ENCODE data around the gene PLXNA3. TPM values are rescaled to one million over a fixed set of nuclear protein-coding genes. Genes with fewer than 3 reads are reported as not detected.
A peak's percentile ranks its signal among the peaks of the same experiment; 100 is the strongest.

Gene PLXNA3
- total and polyA plus RNA-seq, 7 donors, result 1.7 to 6.5 (median 3.3) TPM

DNA sequence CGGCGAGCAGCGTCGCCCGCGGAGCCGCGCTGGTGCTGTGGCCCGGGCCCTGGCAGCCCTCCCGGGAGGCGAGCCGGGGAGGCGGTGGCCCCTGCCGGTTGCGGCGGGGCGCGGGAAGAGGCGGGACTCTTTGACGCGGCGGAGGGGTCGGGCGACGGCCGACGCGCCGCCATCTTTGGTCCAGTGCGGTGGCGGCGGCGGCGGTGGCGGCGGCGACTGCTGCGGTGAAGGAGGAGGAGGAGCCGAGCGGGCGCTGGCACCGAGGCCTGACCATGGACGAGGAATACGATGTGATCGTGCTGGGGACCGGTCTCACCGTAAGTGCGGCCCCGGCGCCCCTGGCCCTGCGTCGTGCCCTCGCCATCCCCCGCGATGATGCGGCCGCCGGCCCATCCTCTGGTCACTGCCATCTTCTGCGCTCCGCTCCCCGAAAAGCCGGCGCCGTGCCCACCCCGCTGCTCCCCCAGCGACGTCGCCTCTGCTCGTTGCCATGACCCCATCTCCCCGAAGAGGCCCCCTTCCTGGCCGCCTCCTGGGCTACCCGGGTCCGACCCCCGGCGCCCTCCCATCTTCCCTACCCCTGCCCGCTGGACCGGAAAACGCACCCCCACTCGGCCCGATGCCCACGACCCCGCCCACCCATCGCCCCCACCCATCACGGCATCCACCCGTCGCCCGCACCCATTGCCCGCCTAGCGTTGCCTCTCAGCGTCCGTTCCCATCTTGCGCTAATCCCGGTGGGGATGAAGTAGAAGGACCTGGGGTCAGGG lies 20.9 kb upstream of the PLXNA3 start, which contains the start of gene GDI1:
TSS of gene GDI1 (plus strand) at position 172 of the 770 bp plus-strand sequence. CDS start at position 273, 101 bp downstream.
- 0 to 29% (median 1%) methylated on average over 4 to 67 of the region's 93 CpGs for WGBS, 3 donors

DNA sequence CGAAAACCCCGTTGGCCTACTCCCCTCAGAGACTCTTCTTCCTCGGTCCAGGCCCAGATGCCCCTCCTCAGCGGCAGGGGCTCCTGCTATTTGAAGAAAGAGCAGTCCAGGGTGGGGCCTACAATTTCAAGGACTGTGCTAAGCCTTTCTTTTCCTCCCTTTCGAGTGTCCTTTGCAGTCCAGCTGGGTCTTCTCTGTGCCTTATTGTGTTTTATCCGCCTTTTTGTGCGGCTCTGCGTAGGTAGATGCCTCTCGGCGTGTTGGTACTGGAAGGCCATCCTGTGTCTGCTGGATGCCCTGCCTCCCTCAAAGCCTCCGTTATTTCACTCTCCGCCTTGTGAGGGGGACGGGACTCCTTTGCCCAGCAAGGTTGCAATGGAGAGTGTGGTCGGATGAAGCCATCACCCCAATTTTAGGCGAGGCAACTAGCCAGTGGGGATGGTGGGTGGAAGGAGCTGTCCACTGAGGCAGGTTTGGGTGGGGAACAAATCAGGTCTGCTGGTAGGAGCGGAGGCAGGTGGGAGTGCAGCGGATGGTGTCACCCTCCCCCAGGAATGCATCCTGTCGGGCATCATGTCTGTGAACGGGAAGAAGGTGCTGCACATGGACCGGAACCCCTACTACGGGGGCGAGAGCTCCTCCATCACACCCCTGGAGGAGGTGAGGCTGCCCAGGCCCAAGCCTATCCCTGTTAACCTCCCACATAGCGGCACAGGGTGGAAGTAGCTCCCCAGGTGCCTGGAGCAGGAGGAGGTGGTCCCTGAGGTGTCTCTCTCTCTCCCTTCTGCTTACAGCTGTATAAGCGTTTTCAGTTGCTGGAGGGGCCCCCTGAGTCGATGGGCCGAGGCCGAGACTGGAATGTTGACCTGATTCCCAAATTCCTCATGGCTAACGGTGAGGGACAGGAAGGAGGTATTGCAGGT lies 19.8 kb upstream of the PLXNA3 start:
- no peaks in the 10 kb centered on the region for H3K27me3 ChIP-seq (ENCODE audit: insufficient read depth in 3 of 3, low read length in 2 of 3)
- H3K4me1 ChIP-seq, result no peaks in the 10 kb centered on the region
- H3K4me3 ChIP-seq, result peak overlapping the region; percentile 79
- ATAC-seq, result no peak
- H3K27ac ChIP-seq, result no peak overlapping the region
- H3K36me3 ChIP-seq (ENCODE audit: insufficient read depth in 1 of 2, low read depth in 1 of 2), result peaks cover 2 to 32% of the 10 kb centered on the region in 2 donors
- TF ChIP-seq, protein P1, sequence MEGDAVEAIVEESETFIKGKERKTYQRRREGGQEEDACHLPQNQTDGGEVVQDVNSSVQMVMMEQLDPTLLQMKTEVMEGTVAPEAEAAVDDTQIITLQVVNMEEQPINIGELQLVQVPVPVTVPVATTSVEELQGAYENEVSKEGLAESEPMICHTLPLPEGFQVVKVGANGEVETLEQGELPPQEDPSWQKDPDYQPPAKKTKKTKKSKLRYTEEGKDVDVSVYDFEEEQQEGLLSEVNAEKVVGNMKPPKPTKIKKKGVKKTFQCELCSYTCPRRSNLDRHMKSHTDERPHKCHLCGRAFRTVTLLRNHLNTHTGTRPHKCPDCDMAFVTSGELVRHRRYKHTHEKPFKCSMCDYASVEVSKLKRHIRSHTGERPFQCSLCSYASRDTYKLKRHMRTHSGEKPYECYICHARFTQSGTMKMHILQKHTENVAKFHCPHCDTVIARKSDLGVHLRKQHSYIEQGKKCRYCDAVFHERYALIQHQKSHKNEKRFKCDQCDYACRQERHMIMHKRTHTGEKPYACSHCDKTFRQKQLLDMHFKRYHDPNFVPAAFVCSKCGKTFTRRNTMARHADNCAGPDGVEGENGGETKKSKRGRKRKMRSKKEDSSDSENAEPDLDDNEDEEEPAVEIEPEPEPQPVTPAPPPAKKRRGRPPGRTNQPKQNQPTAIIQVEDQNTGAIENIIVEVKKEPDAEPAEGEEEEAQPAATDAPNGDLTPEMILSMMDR (IDR thresholded peaks at IDR 0.05), result no peak
- DNase-seq, result no peak
- no peaks in the 10 kb centered on the region for H3K9me3 ChIP-seq
- WGBS, 3 donors, result 32 to 55% (median 33%) methylated on average over 20 to 28 of the region's 28 CpGs
- intact Hi-C loops (cut with DNase I), result no loop called here

More for the DNA sequence above, 20.9 kb upstream of the PLXNA3 start, which contains the start of gene GDI1:
- no peaks in the 10 kb centered on the region for H3K4me1 ChIP-seq
- ATAC-seq, result peak; percentile 53 to 85 (median 71)
- peak; percentile 67 to 84 for DNase-seq
- TF ChIP-seq, protein P1 (IDR thresholded peaks at IDR 0.05), result no peak
- peak within 1 kb of the TSS; percentile 79 for H3K4me3 ChIP-seq
- H3K27me3 ChIP-seq (ENCODE audit: insufficient read depth in 3 of 3, low read length in 2 of 3), result no peaks in the 10 kb centered on the region
- H3K27ac ChIP-seq, result peak within 1 kb of the TSS; percentile 84
- no peaks in the 10 kb centered on the region for H3K9me3 ChIP-seq
- peaks cover 2 to 33% of the 10 kb centered on the region in 2 donors for H3K36me3 ChIP-seq (ENCODE audit: insufficient read depth in 1 of 2, low read depth in 1 of 2)
- intact Hi-C loops (cut with DNase I), result no loop called here

DNA sequence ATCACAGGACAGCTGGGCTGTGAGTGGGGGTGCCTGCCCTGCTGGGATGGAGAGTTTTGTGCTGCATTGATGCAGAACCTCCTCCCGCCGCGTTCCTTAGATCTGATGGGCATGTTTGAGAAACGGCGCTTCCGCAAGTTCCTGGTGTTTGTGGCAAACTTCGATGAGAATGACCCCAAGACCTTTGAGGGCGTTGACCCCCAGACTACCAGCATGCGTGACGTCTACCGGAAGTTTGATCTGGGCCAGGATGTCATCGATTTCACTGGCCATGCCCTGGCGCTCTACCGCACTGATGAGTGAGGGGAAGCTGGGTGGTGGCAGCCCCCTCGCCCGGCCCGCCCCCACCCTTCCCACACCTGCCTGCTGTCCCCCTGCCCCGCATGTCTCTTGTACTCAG lies 18.2 kb upstream of the PLXNA3 start:
- DNase-seq, result no peak
- intact Hi-C loops (cut with DNase I), result no loop called here

DNA sequence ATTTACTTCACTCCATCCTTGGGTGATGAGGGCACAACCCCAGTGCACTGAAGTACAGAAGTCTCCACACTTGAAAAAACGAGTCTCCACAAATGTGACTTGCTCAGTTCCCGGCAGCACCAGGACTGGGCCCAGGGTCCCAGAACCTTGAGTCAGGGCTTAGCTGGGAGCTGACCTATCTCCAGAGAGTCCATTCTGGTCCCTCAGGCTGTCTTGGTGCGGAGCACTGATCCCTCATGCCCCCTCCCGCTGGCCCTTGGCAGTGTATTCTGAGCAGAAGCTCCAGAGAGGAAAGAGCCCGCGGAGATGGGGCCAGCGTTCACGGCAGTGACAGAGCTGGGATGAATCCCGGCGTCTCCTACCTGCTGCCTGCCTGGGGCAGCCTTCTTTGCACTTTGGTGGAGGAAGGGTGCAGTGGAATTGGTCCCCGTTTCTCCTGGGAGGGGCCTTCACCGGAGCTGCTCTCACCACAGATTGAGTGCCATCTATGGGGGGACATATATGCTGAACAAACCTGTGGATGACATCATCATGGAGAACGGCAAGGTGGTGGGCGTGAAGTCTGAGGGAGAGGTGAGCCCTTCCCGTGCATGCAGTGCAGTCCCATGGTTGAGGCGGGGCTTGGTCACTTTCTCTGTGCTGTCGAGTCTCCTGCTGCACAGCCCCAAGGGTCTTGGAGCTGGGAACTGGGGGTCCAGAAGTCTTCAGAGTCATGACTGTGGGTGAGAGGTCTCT lies 17.3 kb upstream of the PLXNA3 start:
- WGBS, 3 donors, result 83 to 86% (median 84%) methylated on average over 15 to 17 of the region's 17 CpGs
- ATAC-seq (no peak), DNase-seq (no peak)
- Histone ChIP-seq H3K27me3 (ENCODE audit: insufficient read depth in 3 of 3, low read length in 2 of 3) (no peaks in the 10 kb centered on the region), H3K9me3 (no peaks in the 10 kb centered on the region), H3K4me3 (no peak overlapping the region), H3K4me1 (peaks cover 10% of the 10 kb centered on the region), H3K36me3 (ENCODE audit: insufficient read depth in 1 of 2, low read depth in 1 of 2) (peaks cover 2 to 25% of the 10 kb centered on the region in 2 donors), H3K27ac (no peak overlapping the region)
- intact Hi-C loops (cut with DNase I), result no loop called here
- TF ChIP-seq, protein P1 (IDR thresholded peaks at IDR 0.05), result no peak

More for the DNA sequence above, 18.2 kb upstream of the PLXNA3 start:
- Histone ChIP-seq H3K9me3 (no peaks in the 10 kb centered on the region), H3K4me1 (peaks cover 2% of the 10 kb centered on the region), H3K27me3 (ENCODE audit: insufficient read depth in 3 of 3, low read length in 2 of 3) (no peaks in the 10 kb centered on the region), H3K36me3 (ENCODE audit: insufficient read depth in 1 of 2, low read depth in 1 of 2) (peaks cover 2 to 25% of the 10 kb centered on the region in 2 donors), H3K27ac (no peak overlapping the region), H3K4me3 (no peak overlapping the region)
- TF ChIP-seq, protein P1 (IDR thresholded peaks at IDR 0.05), result no peak
- 92 to 94% (median 92%) methylated on average over 12 to 18 of the region's 18 CpGs for WGBS, 3 donors
- no peak for ATAC-seq

All from psoas muscle (tissue), 8 donors.